Measurements from ENCODE around the gene GARS1.

Gene GARS1

GRCh38 chr7:30656006-30656957, 61.6 kb downstream of the GARS1 start:
- DNase-seq = no peak

- no peak for DNase-seq
These were observed 62.5 kb downstream of the GARS1 start for GRCh38 chr7:30657131-30657530.

- no peak for DNase-seq
These were observed 63.9 kb downstream of the GARS1 start for GRCh38 chr7:30658479-30659074.

- DNase-seq = no peak
These were observed 64.6 kb downstream of the GARS1 start for GRCh38 chr7:30659312-30659711.

GRCh38 chr7:30660331-30661255, 65.9 kb downstream of the GARS1 start:
- no peak for DNase-seq

- no peak for DNase-seq
These were observed 67.2 kb downstream of the GARS1 start for GRCh38 chr7:30661926-30662325.

GRCh38 chr7:30662431-30662939, 67.8 kb downstream of the GARS1 start:
- no peak for DNase-seq

- DNase-seq = no peak
These were observed 68.7 kb downstream of the GARS1 start for GRCh38 chr7:30663414-30663813.

GRCh38 chr7:30664184-30664885, 69.7 kb downstream of the GARS1 start:
- DNase-seq = no peak

GRCh38 chr7:30665043-30665442, 70.4 kb downstream of the GARS1 start:
- DNase-seq = no peak

- DNase-seq = no peak
These were observed 70.8 kb downstream of the GARS1 start for GRCh38 chr7:30665449-30665848.

- DNase-seq = no peak
These were observed 72.5 kb downstream of the GARS1 start for GRCh38 chr7:30667172-30667571.

GRCh38 chr7:30668102-30668501, 73.4 kb downstream of the GARS1 start:
- no peak for DNase-seq

- DNase-seq = no peak
These were observed 77.3 kb downstream of the GARS1 start for GRCh38 chr7:30671793-30672465.

- no peak for DNase-seq
These were observed 79.7 kb downstream of the GARS1 start for GRCh38 chr7:30674420-30674819.

GRCh38 chr7:30674876-30675275, 80.2 kb downstream of the GARS1 start:
- DNase-seq = no peak

- DNase-seq = no peak
These were observed 84.1 kb downstream of the GARS1 start for GRCh38 chr7:30678805-30679204.

- no peak for DNase-seq
These were observed 85.0 kb downstream of the GARS1 start for GRCh38 chr7:30679664-30680063.

GRCh38 chr7:30681331-30681797, 86.7 kb downstream of the GARS1 start:
- DNase-seq = no peak

GRCh38 chr7:30681815-30682211, 87.1 kb downstream of the GARS1 start:
- DNase-seq = no peak

GRCh38 chr7:30682212-30683083, 87.8 kb downstream of the GARS1 start, which contains the start of gene CRHR2:
TSS of gene CRHR2 (minus strand) at chr7:30682456. CDS start at chr7:30682280, 176 bp downstream.
- DNase-seq = no peak
